Glutamatergic neuron (in vitro differentiated cells): ENCODE measurements around the gene HIRA. TPM values are rescaled to one million over a fixed set of nuclear protein-coding genes. Genes with fewer than 3 reads are reported as not detected.
A peak's percentile ranks its signal among the peaks of the same experiment; 100 is the strongest.

Experiments
- DNase-seq: peaks from one replicate; pipeline ENCODE4 v3.0.0; 2022
- H3K27ac Mint-ChIP-seq: one replicate; pipeline ENCODE4 v1.8.0; 2020; ENCODE audit warnings: mild to moderate bottlenecking, mixed read lengths, inconsistent platforms; ENCODE audit not compliant: unreplicated experiment
- H3K27me3 Mint-ChIP-seq: one replicate; pipeline ENCODE4 v1.8.0; 2020; ENCODE audit warnings: mild to moderate bottlenecking, moderate library complexity, mixed read lengths, inconsistent platforms; ENCODE audit not compliant: unreplicated experiment
- H3K36me3 Mint-ChIP-seq: one replicate; pipeline ENCODE4 v1.8.0; 2020; ENCODE audit warnings: mild to moderate bottlenecking, mixed read lengths, inconsistent platforms; ENCODE audit not compliant: unreplicated experiment
- H3K4me1 Mint-ChIP-seq: one replicate; pipeline ENCODE4 v1.8.0; 2020; ENCODE audit warnings: mild to moderate bottlenecking, low read depth, mixed read lengths, inconsistent platforms; ENCODE audit not compliant: unreplicated experiment
- H3K4me3 Mint-ChIP-seq: one replicate; pipeline ENCODE4 v1.8.0; 2020; ENCODE audit warnings: mild to moderate bottlenecking, mixed read lengths, inconsistent platforms; ENCODE audit not compliant: unreplicated experiment
- H3K9me3 Mint-ChIP-seq: one replicate; pipeline ENCODE4 v1.8.0; 2020; ENCODE audit warnings: mild to moderate bottlenecking, moderate library complexity, mixed read lengths, inconsistent platforms; ENCODE audit not compliant: unreplicated experiment
- CTCF ChIP-seq: fragments of 200-600 bp; sonication (generic); IDR thresholded peaks from one replicate; pipeline ENCODE4 v1.5.0; 2021; ENCODE audit not compliant: partially characterized antibody, unreplicated experiment
- total RNA-seq: library from RNA; stranded (reverse); fragmentation: NEBNext Ultra II Directional; extraction: Animal tissue kit (Norgen Biotek cat#: 25700); gene quantifications from one replicate; pipeline ENCODE4 v1.2.1, GENCODE V29; 2021; ENCODE audit not compliant: unreplicated experiment

Gene HIRA
- total RNA-seq, 1 donor from 2014 or later, result 51.0 TPM

GRCh38 chr22:19404676-19405075 lies 26.9 kb downstream of the HIRA start:
- Mint-ChIP-seq H3K36me3 (no peaks in the 10 kb centered on the region), H3K27ac (no peak overlapping the region), H3K4me1 (peaks cover 6% of the 10 kb centered on the region), H3K9me3 (no peaks in the 10 kb centered on the region), H3K27me3 (no peaks in the 10 kb centered on the region), H3K4me3 (no peak overlapping the region)
- DNase-seq, result no peak
- no peak for TF ChIP-seq CTCF

- no peak for DNase-seq
- Mint-ChIP-seq H3K36me3 (no peaks in the 10 kb centered on the region), H3K27ac (no peak overlapping the region), H3K4me1 (peaks cover 9% of the 10 kb centered on the region), H3K27me3 (no peaks in the 10 kb centered on the region), H3K9me3 (no peaks in the 10 kb centered on the region), H3K4me3 (no peak overlapping the region)
- no peak for TF ChIP-seq CTCF
Observed at GRCh38 chr22:19402642-19403191, 28.8 kb downstream of the HIRA start.

- Mint-ChIP-seq H3K36me3 (no peaks in the 10 kb centered on the region), H3K27me3 (no peaks in the 10 kb centered on the region)
Observed at GRCh38 chr22:19401483-19401882, 30.1 kb downstream of the HIRA start.

GRCh38 chr22:19400881-19401280 lies 30.7 kb downstream of the HIRA start:
- H3K36me3 Mint-ChIP-seq, result no peaks in the 10 kb centered on the region
- H3K9me3 Mint-ChIP-seq, result no peaks in the 10 kb centered on the region
- no peak for TF ChIP-seq CTCF
- H3K27me3 Mint-ChIP-seq, result no peaks in the 10 kb centered on the region
- no peak overlapping the region for H3K4me3 Mint-ChIP-seq
- no peak for DNase-seq
- H3K4me1 Mint-ChIP-seq, result peaks cover 9% of the 10 kb centered on the region
- peak overlapping the region; percentile 35 for H3K27ac Mint-ChIP-seq

More at GRCh38 chr22:19401483-19401882, 30.1 kb downstream of the HIRA start:
- Mint-ChIP-seq H3K4me1 (peaks cover 9% of the 10 kb centered on the region), H3K27ac (no peak overlapping the region), H3K9me3 (no peaks in the 10 kb centered on the region), H3K4me3 (no peak overlapping the region)
- no peak for TF ChIP-seq CTCF
- DNase-seq, result no peak

GRCh38 chr22:19398652-19399051 lies 32.9 kb downstream of the HIRA start:
- no peak for DNase-seq
- Mint-ChIP-seq H3K4me3 (no peak overlapping the region), H3K4me1 (peaks cover 2% of the 10 kb centered on the region), H3K9me3 (no peaks in the 10 kb centered on the region), H3K27ac (no peak overlapping the region), H3K27me3 (no peaks in the 10 kb centered on the region), H3K36me3 (peaks cover 5% of the 10 kb centered on the region)
- no peak for TF ChIP-seq CTCF
